Stimulated activated effector memory CD8-positive, alpha-beta T cell treated with anti-CD3 and anti-CD28 coated beads, Interleukin-12 subunit alpha, Interleukin-12 subunit beta, amount 100 ng/mL, for 72 hours (primary cell): ENCODE data around the gene NFIA.

ENCODE experiments used
- ATAC-seq: fragments of 150-1000 bp; cut with Tn5 transposase; 2 replicates; pipeline ENCODE4 v1.10.0; 2021
- DNase-seq, 2 donors: peaks; one replicate each; pipeline ENCODE4 v3.0.0; 2021 to 2022; ENCODE audit warnings: low spot score in 2 of 2
- H3K27ac Mint-ChIP-seq: one replicate; pipeline ENCODE4 v1.8.0; 2022; ENCODE audit warnings: mild to moderate bottlenecking, mixed read lengths
- H3K36me3 Mint-ChIP-seq: one replicate; pipeline ENCODE4 v1.8.0; 2022; ENCODE audit warnings: mild to moderate bottlenecking, mixed read lengths
- H3K4me1 Mint-ChIP-seq: one replicate; pipeline ENCODE4 v1.8.0; 2022; ENCODE audit warnings: mixed read lengths
- H3K4me3 Mint-ChIP-seq: one replicate; pipeline ENCODE4 v1.8.0; 2022; ENCODE audit warnings: mild to moderate bottlenecking, mixed read lengths
- H3K9me3 Mint-ChIP-seq: one replicate; pipeline ENCODE4 v1.8.0; 2022; ENCODE audit warnings: mixed read lengths

The NFIA gene

DNA sequence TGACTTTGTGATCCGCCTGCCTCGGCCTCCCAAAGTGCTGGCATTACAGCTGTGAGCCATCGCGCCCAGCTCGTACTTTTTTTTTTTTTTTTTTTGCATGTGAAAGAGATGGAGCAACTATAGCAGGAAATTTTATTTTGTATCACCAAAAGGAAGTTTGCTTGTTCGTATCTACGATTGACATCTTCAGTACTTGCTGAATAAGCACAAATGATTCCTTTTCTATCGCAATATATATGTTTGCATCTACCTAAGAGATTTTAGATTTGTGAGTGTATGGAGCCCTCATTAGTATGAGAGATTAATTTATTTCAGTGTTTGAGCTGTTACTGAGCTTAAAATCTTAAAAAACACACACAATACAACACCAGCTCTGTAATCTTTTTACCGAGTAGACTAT is 143.1 kb downstream of the NFIA start:
- DNase-seq, result no peak
- Mint-ChIP-seq H3K4me1 (peaks cover 2% of the 10 kb centered on the region), H3K27ac (no peak overlapping the region), H3K9me3 (no peaks in the 10 kb centered on the region), H3K36me3 (no peaks in the 10 kb centered on the region), H3K4me3 (no peak overlapping the region)
- no peak for ATAC-seq

GRCh38 chr1:61226791-61227567 is 144.6 kb downstream of the NFIA start:
- H3K4me3 Mint-ChIP-seq, result no peak overlapping the region
- no peak overlapping the region for H3K27ac Mint-ChIP-seq
- ATAC-seq (no peak), DNase-seq (no peak)
- no peaks in the 10 kb centered on the region for H3K36me3 Mint-ChIP-seq
- H3K9me3 Mint-ChIP-seq, result no peaks in the 10 kb centered on the region
- peaks cover 6% of the 10 kb centered on the region for H3K4me1 Mint-ChIP-seq

DNA sequence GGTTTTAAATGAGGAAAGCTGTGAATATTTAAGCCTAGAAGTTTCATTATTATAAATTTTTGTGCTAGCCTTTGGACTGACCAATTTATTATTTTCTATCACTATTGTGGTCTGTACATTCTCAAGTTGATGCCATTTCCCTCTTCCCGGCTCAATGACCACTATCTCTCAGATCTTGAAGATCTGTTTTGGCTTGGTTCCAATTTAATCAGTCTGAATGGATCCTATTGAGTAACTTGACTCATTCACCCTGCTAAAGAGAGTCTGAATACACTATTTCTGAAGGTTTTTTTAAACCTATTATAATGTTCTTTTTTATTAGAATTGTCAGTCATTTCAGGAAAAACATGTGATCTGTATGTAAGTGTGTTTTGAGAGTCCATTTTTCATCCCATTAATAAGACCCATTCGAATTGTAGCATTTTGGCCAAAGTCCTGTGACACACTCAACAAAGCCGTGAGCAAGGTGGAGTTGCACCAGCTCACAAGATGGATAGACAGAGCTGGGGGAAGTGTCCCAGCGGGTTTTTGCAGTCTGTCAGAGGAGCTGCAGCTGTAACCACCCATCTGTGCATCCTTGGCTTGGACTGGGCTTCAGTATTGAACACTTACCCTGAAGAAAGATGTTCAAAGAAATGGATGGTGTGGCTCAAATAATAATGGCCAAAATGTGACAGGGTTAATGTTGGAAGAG is 145.6 kb downstream of the NFIA start:
- H3K4me3 Mint-ChIP-seq, result no peak overlapping the region
- peaks cover 6% of the 10 kb centered on the region for H3K4me1 Mint-ChIP-seq
- no peak overlapping the region for H3K27ac Mint-ChIP-seq
- no peak for DNase-seq
- ATAC-seq, result no peak
- H3K9me3 Mint-ChIP-seq, result no peaks in the 10 kb centered on the region
- no peaks in the 10 kb centered on the region for H3K36me3 Mint-ChIP-seq

GRCh38 chr1:61230523-61230922 is 148.2 kb downstream of the NFIA start:
- DNase-seq (no peak), ATAC-seq (no peak)
- H3K36me3 Mint-ChIP-seq, result no peaks in the 10 kb centered on the region
- H3K4me1 Mint-ChIP-seq, result peaks cover 6% of the 10 kb centered on the region
- no peak overlapping the region for H3K4me3 Mint-ChIP-seq
- no peak overlapping the region for H3K27ac Mint-ChIP-seq
- H3K9me3 Mint-ChIP-seq, result no peaks in the 10 kb centered on the region

- Mint-ChIP-seq H3K4me3 (no peak overlapping the region), H3K36me3 (no peaks in the 10 kb centered on the region), H3K9me3 (no peaks in the 10 kb centered on the region), H3K4me1 (peaks cover 6% of the 10 kb centered on the region), H3K27ac (no peak overlapping the region)
- ATAC-seq (no peak), DNase-seq (no peak)
Observed at GRCh38 chr1:61231795-61232194, 149.4 kb downstream of the NFIA start.

- Mint-ChIP-seq H3K36me3 (no peaks in the 10 kb centered on the region), H3K4me3 (no peak overlapping the region), H3K27ac (no peak overlapping the region), H3K9me3 (no peaks in the 10 kb centered on the region), H3K4me1 (peaks cover 6% of the 10 kb centered on the region)
- ATAC-seq (no peak), DNase-seq (no peak)
Observed at GRCh38 chr1:61233121-61233660, 150.8 kb downstream of the NFIA start.

DNA sequence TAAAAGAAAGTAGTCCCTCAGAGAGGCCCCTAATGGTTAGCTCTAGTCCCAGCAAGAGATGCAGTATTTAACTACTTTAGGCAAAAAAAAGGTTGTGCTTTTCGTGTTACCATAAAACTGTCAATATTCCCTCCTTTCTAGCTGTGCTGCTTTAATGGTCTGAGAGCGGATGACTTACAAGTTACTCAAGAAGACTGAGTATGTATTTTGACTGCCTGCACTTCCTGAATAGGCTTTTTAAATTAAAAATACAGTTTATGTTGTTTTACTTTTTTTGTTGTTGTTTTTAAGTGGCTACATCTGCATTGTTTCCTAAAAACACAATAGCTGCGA is 152.2 kb downstream of the NFIA start:
- peaks cover 6% of the 10 kb centered on the region for H3K4me1 Mint-ChIP-seq
- no peaks in the 10 kb centered on the region for H3K36me3 Mint-ChIP-seq
- H3K4me3 Mint-ChIP-seq, result no peak overlapping the region
- no peaks in the 10 kb centered on the region for H3K9me3 Mint-ChIP-seq
- no peak overlapping the region for H3K27ac Mint-ChIP-seq
- no peak for ATAC-seq
- DNase-seq, result no peak

DNA sequence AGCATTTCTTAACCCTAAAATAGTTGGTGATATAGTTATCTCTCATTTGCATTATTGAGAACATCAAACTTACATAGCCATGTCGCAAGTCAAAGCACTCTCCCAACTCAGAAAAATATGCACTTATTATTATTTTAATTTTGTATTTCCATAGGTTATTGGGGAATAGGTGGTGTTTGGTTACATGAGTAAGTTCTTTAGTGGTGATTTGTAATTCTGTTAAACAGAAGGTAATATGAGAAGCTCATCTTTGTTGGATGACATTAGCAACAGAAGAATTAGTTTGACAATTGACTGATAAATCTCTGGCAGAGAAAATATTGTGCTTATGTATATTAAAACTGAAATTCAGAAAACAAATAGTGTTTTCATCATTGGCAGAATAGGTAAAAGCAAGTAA is 154.8 kb downstream of the NFIA start:
- Mint-ChIP-seq H3K27ac (no peak overlapping the region), H3K4me3 (no peak overlapping the region), H3K36me3 (no peaks in the 10 kb centered on the region), H3K4me1 (peaks cover 7% of the 10 kb centered on the region), H3K9me3 (no peaks in the 10 kb centered on the region)
- DNase-seq, result no peak
- ATAC-seq, result no peak

GRCh38 chr1:61237659-61238358 is 155.4 kb downstream of the NFIA start:
- no peaks in the 10 kb centered on the region for H3K9me3 Mint-ChIP-seq
- no peak overlapping the region for H3K4me3 Mint-ChIP-seq
- no peak for ATAC-seq
- no peak overlapping the region for H3K27ac Mint-ChIP-seq
- DNase-seq, result no peak
- H3K4me1 Mint-ChIP-seq, result peaks cover 7% of the 10 kb centered on the region
- H3K36me3 Mint-ChIP-seq, result no peaks in the 10 kb centered on the region

GRCh38 chr1:61238359-61238665 is 156.0 kb downstream of the NFIA start:
- no peaks in the 10 kb centered on the region for H3K9me3 Mint-ChIP-seq
- no peaks in the 10 kb centered on the region for H3K36me3 Mint-ChIP-seq
- ATAC-seq (no peak), DNase-seq (no peak)
- no peak overlapping the region for H3K4me3 Mint-ChIP-seq
- peaks cover 7% of the 10 kb centered on the region for H3K4me1 Mint-ChIP-seq
- H3K27ac Mint-ChIP-seq, result no peak overlapping the region

GRCh38 chr1:61240878-61241277 is 158.5 kb downstream of the NFIA start:
- peaks cover 12% of the 10 kb centered on the region for H3K4me1 Mint-ChIP-seq
- H3K4me3 Mint-ChIP-seq, result no peak overlapping the region
- H3K9me3 Mint-ChIP-seq, result no peaks in the 10 kb centered on the region
- H3K36me3 Mint-ChIP-seq, result no peaks in the 10 kb centered on the region
- ATAC-seq (no peak), DNase-seq (no peak)
- no peak overlapping the region for H3K27ac Mint-ChIP-seq

- Mint-ChIP-seq H3K9me3 (no peaks in the 10 kb centered on the region), H3K4me1 (peaks cover 12% of the 10 kb centered on the region), H3K36me3 (no peaks in the 10 kb centered on the region), H3K4me3 (no peak overlapping the region), H3K27ac (no peak overlapping the region)
- ATAC-seq (no peak), DNase-seq (no peak)
Observed at GRCh38 chr1:61241411-61241838, 159.1 kb downstream of the NFIA start.

- H3K27ac Mint-ChIP-seq, result no peak overlapping the region
- no peak overlapping the region for H3K4me3 Mint-ChIP-seq
- no peak for DNase-seq
- H3K4me1 Mint-ChIP-seq, result peaks cover 15% of the 10 kb centered on the region
- H3K9me3 Mint-ChIP-seq, result no peaks in the 10 kb centered on the region
- ATAC-seq, result no peak
- H3K36me3 Mint-ChIP-seq, result no peaks in the 10 kb centered on the region
Observed at GRCh38 chr1:61241973-61242381, 159.6 kb downstream of the NFIA start.

- ATAC-seq, result peak; percentile 48
- Mint-ChIP-seq H3K4me3 (no peak overlapping the region), H3K27ac (no peak overlapping the region), H3K4me1 (peaks cover 21% of the 10 kb centered on the region), H3K36me3 (no peaks in the 10 kb centered on the region), H3K9me3 (no peaks in the 10 kb centered on the region)
- no peak for DNase-seq
Observed at GRCh38 chr1:61244114-61244513, 161.8 kb downstream of the NFIA start.

DNA sequence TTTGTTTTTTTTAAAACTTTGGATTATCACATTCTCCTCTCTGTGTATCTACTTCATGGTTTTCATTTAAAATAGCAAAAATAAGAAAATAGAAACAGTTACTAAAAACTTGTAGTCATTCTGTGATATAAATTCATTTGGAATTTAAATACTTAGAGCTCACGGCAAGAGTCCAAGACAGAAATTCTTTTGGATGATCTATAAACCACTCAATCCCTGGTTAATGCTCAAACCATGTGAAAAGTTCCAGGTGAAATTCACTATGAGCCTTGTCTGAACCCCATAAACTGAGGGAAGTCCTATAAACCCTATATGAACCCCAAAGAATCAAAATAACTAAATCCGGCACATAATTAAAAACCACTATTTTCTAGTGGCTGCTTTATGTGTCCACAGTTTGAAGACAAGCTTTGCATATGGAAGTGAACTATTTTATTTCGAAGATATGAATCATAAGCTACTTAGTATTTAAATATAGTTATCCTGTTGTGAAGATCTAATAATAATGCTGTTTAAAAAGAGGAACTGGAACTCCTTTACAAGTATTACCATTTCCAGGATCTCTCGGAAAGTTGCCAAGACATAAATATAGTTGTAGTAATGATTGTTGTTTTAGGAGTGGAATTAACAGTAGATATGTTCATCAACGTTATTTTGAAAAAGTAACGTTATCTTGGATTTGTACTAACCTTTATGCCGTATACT is 163.5 kb downstream of the NFIA start:
- ATAC-seq (no peak), DNase-seq (no peak)
- Mint-ChIP-seq H3K9me3 (no peaks in the 10 kb centered on the region), H3K27ac (no peak overlapping the region), H3K36me3 (no peaks in the 10 kb centered on the region), H3K4me1 (peaks cover 21% of the 10 kb centered on the region), H3K4me3 (no peak overlapping the region)
